ENCODE results near the gene CSK.

CSK gene

GRCh38 chr15:74794248-74794969 lies 12.5 kb downstream of the CSK start:
- H2AFZ ChIP-seq (ENCODE audit: low read length): no peak overlapping the region
- no peak overlapping the region for H3K4me3 ChIP-seq (ENCODE audit: low read length in 2 of 2)
- H3K9me3 ChIP-seq (replicated peaks in 1 of 2; ENCODE audit: control insufficient read depth in 2 of 2, insufficient read depth in 1 of 2, low read depth in 1 of 2, low read length in 2 of 2): no peaks in the 10 kb centered on the region
- no peak overlapping the region for H3K9ac ChIP-seq (ENCODE audit: low read depth, low read length, poor library complexity)
- H3K27ac ChIP-seq (replicated peaks; ENCODE audit: low read length): no peak overlapping the region
- H3K27me3 ChIP-seq (ENCODE audit: control insufficient read depth in 3 of 3, insufficient read depth in 3 of 3, low read depth in 1 of 3, low read length in 3 of 3): no peaks in the 10 kb centered on the region
- H3K18ac ChIP-seq (ENCODE audit: low read length): no peak overlapping the region
- H3K4me2 ChIP-seq (ENCODE audit: insufficient read depth, low read length, poor library complexity, severe bottlenecking): no peak overlapping the region
- no CpG with 5 or more reads among the region's 9 CpGs for WGBS, 2 donors (ENCODE audit: extremely low coverage in 2 of 2, insufficient read length in 2 of 2, insufficient replicate concordance in 1 of 2)
- H4K91ac ChIP-seq (ENCODE audit: low read depth, low read length, poor library complexity): no peak overlapping the region
- H3K36me3 ChIP-seq (replicated peaks in 1 of 2; ENCODE audit: control insufficient read depth in 2 of 2, insufficient read depth in 2 of 2, low read length in 2 of 2): peaks cover 12 to 28% of the 10 kb centered on the region in 2 donors
- no peak overlapping the region for H3K4ac ChIP-seq (ENCODE audit: low read length)
- no peak overlapping the region for H2BK120ac ChIP-seq (ENCODE audit: low read depth, low read length)
- H2AK5ac ChIP-seq (ENCODE audit: low read depth, low read length): no peak overlapping the region
- no peak overlapping the region for H2BK5ac ChIP-seq (ENCODE audit: low read length)
- H3K14ac ChIP-seq (ENCODE audit: low read length): no peak overlapping the region
- no peak overlapping the region for H2BK15ac ChIP-seq (ENCODE audit: low read length)
- no peak overlapping the region for H2BK12ac ChIP-seq (ENCODE audit: low read length)
- no peak overlapping the region for H4K8ac ChIP-seq (ENCODE audit: low read depth, low read length)
- H3K4me1 ChIP-seq (ENCODE audit: control insufficient read depth in 2 of 2, insufficient read depth in 1 of 2, low read depth in 1 of 2, low read length in 2 of 2): peaks cover 11 to 14% of the 10 kb centered on the region in 2 donors
- peaks cover 15% of the 10 kb centered on the region for H3K79me1 ChIP-seq (ENCODE audit: low read depth, low read length)
- no peak for DNase-seq (ENCODE audit: low spot score)
- H3K23ac ChIP-seq (ENCODE audit: low read depth, low read length, poor library complexity): no peak overlapping the region

GRCh38 chr15:74794970-74795349 lies 13.1 kb downstream of the CSK start:
- Histone ChIP-seq H3K4me2 (ENCODE audit: insufficient read depth, low read length, poor library complexity, severe bottlenecking) (no peak overlapping the region), H3K9ac (ENCODE audit: low read depth, low read length, poor library complexity) (no peak overlapping the region), H3K4me3 (ENCODE audit: low read length in 2 of 2) (no peak overlapping the region), H4K8ac (ENCODE audit: low read depth, low read length) (no peak overlapping the region), H2BK12ac (ENCODE audit: low read length) (no peak overlapping the region), H3K14ac (ENCODE audit: low read length) (no peak overlapping the region), H3K36me3 (replicated peaks in 1 of 2; ENCODE audit: control insufficient read depth in 2 of 2, insufficient read depth in 2 of 2, low read length in 2 of 2) (peaks cover 18 to 33% of the 10 kb centered on the region in 2 donors), H2AFZ (ENCODE audit: low read length) (no peak overlapping the region), H3K9me3 (replicated peaks in 1 of 2; ENCODE audit: control insufficient read depth in 2 of 2, insufficient read depth in 1 of 2, low read depth in 1 of 2, low read length in 2 of 2) (no peaks in the 10 kb centered on the region), H2BK120ac (ENCODE audit: low read depth, low read length) (no peak overlapping the region), H2BK15ac (ENCODE audit: low read length) (no peak overlapping the region), H3K79me1 (ENCODE audit: low read depth, low read length) (peaks cover 15% of the 10 kb centered on the region), H3K4me1 (ENCODE audit: control insufficient read depth in 2 of 2, insufficient read depth in 1 of 2, low read depth in 1 of 2, low read length in 2 of 2) (peaks cover 11% of the 10 kb centered on the region in 2 donors), H2BK5ac (ENCODE audit: low read length) (no peak overlapping the region), H2AK5ac (ENCODE audit: low read depth, low read length) (no peak overlapping the region), H3K18ac (ENCODE audit: low read length) (no peak overlapping the region), H3K23ac (ENCODE audit: low read depth, low read length, poor library complexity) (no peak overlapping the region), H3K27me3 (ENCODE audit: control insufficient read depth in 3 of 3, insufficient read depth in 3 of 3, low read depth in 1 of 3, low read length in 3 of 3) (no peaks in the 10 kb centered on the region), H3K4ac (ENCODE audit: low read length) (no peak overlapping the region), H4K91ac (ENCODE audit: low read depth, low read length, poor library complexity) (no peak overlapping the region), H3K27ac (replicated peaks; ENCODE audit: low read length) (no peak overlapping the region)
- no CpG with 5 or more reads among the region's 9 CpGs for WGBS, 2 donors (ENCODE audit: extremely low coverage in 2 of 2, insufficient read length in 2 of 2, insufficient replicate concordance in 1 of 2)
- DNase-seq (ENCODE audit: low spot score): no peak

GRCh38 chr15:74795966-74796625 lies 14.2 kb downstream of the CSK start:
- no peak overlapping the region for H3K4me2 ChIP-seq (ENCODE audit: insufficient read depth, low read length, poor library complexity, severe bottlenecking)
- no peak overlapping the region for H3K4ac ChIP-seq (ENCODE audit: low read length)
- no peak for DNase-seq (ENCODE audit: low spot score)
- no peak overlapping the region for H2AFZ ChIP-seq (ENCODE audit: low read length)
- no peak overlapping the region for H2BK5ac ChIP-seq (ENCODE audit: low read length)
- H3K27ac ChIP-seq (replicated peaks; ENCODE audit: low read length): no peak overlapping the region
- no peak overlapping the region for H3K4me3 ChIP-seq (ENCODE audit: low read length in 2 of 2)
- H3K18ac ChIP-seq (ENCODE audit: low read length): no peak overlapping the region
- H3K9me3 ChIP-seq (replicated peaks in 1 of 2; ENCODE audit: control insufficient read depth in 2 of 2, insufficient read depth in 1 of 2, low read depth in 1 of 2, low read length in 2 of 2): no peaks in the 10 kb centered on the region
- no CpG with 5 or more reads among the region's 14 CpGs for WGBS, 2 donors (ENCODE audit: extremely low coverage in 2 of 2, insufficient read length in 2 of 2, insufficient replicate concordance in 1 of 2)
- no peak overlapping the region for H4K91ac ChIP-seq (ENCODE audit: low read depth, low read length, poor library complexity)
- no peak overlapping the region for H4K8ac ChIP-seq (ENCODE audit: low read depth, low read length)
- H2BK12ac ChIP-seq (ENCODE audit: low read length): no peak overlapping the region
- no peak overlapping the region for H2BK120ac ChIP-seq (ENCODE audit: low read depth, low read length)
- H3K14ac ChIP-seq (ENCODE audit: low read length): no peak overlapping the region
- H3K36me3 ChIP-seq (replicated peaks in 1 of 2; ENCODE audit: control insufficient read depth in 2 of 2, insufficient read depth in 2 of 2, low read length in 2 of 2): peaks cover 25 to 45% of the 10 kb centered on the region in 2 donors
- H3K23ac ChIP-seq (ENCODE audit: low read depth, low read length, poor library complexity): no peak overlapping the region
- H3K9ac ChIP-seq (ENCODE audit: low read depth, low read length, poor library complexity): no peak overlapping the region
- no peak overlapping the region for H2AK5ac ChIP-seq (ENCODE audit: low read depth, low read length)
- H3K79me1 ChIP-seq (ENCODE audit: low read depth, low read length): peaks cover 15% of the 10 kb centered on the region
- H3K4me1 ChIP-seq (ENCODE audit: control insufficient read depth in 2 of 2, insufficient read depth in 1 of 2, low read depth in 1 of 2, low read length in 2 of 2): peaks cover 11% of the 10 kb centered on the region in 2 donors
- no peak overlapping the region for H2BK15ac ChIP-seq (ENCODE audit: low read length)
- H3K27me3 ChIP-seq (ENCODE audit: control insufficient read depth in 3 of 3, insufficient read depth in 3 of 3, low read depth in 1 of 3, low read length in 3 of 3): no peaks in the 10 kb centered on the region

GRCh38 chr15:74798388-74799254 lies 16.7 kb downstream of the CSK start:
- no peak for DNase-seq (ENCODE audit: low spot score)
- Histone ChIP-seq H4K91ac (ENCODE audit: low read depth, low read length, poor library complexity) (no peak overlapping the region), H3K9ac (ENCODE audit: low read depth, low read length, poor library complexity) (peak overlapping the region; percentile 17), H3K27me3 (ENCODE audit: control insufficient read depth in 3 of 3, insufficient read depth in 3 of 3, low read depth in 1 of 3, low read length in 3 of 3) (no peaks in the 10 kb centered on the region), H2BK120ac (ENCODE audit: low read depth, low read length) (no peak overlapping the region), H3K14ac (ENCODE audit: low read length) (no peak overlapping the region), H3K18ac (ENCODE audit: low read length) (peak overlapping the region; percentile 53), H2BK15ac (ENCODE audit: low read length) (no peak overlapping the region), H3K4me1 (ENCODE audit: control insufficient read depth in 2 of 2, insufficient read depth in 1 of 2, low read depth in 1 of 2, low read length in 2 of 2) (no peaks in the 10 kb centered on the region), H3K4me2 (ENCODE audit: insufficient read depth, low read length, poor library complexity, severe bottlenecking) (peak overlapping the region; percentile 0), H4K8ac (ENCODE audit: low read depth, low read length) (peak overlapping the region; percentile 32), H2BK5ac (ENCODE audit: low read length) (peak overlapping the region; percentile 31), H3K23ac (ENCODE audit: low read depth, low read length, poor library complexity) (peak overlapping the region; percentile 2), H3K27ac (replicated peaks; ENCODE audit: low read length) (no peak overlapping the region), H3K9me3 (replicated peaks in 1 of 2; ENCODE audit: control insufficient read depth in 2 of 2, insufficient read depth in 1 of 2, low read depth in 1 of 2, low read length in 2 of 2) (no peaks in the 10 kb centered on the region), H2AK5ac (ENCODE audit: low read depth, low read length) (no peak overlapping the region), H3K4me3 (ENCODE audit: low read length in 2 of 2) (no peak overlapping the region), H3K4ac (ENCODE audit: low read length) (no peak overlapping the region), H3K79me1 (ENCODE audit: low read depth, low read length) (peaks cover 16% of the 10 kb centered on the region), H2AFZ (ENCODE audit: low read length) (no peak overlapping the region), H3K36me3 (replicated peaks in 1 of 2; ENCODE audit: control insufficient read depth in 2 of 2, insufficient read depth in 2 of 2, low read length in 2 of 2) (peaks cover 43 to 68% of the 10 kb centered on the region in 2 donors), H2BK12ac (ENCODE audit: low read length) (peak overlapping the region; percentile 18)
- WGBS, 2 donors (ENCODE audit: extremely low coverage in 2 of 2, insufficient read length in 2 of 2, insufficient replicate concordance in 1 of 2): no CpG with 5 or more reads among the region's 25 CpGs
